ENCODE data around the gene CACNA1D. TPM values are rescaled to one million over a fixed set of nuclear protein-coding genes. Genes with fewer than 3 reads are reported as not detected.
"Not testable (repeated sequence)": the region's sequence is repeated elsewhere in the genome, so short reads cannot be mapped to it uniquely, and the experiment has no call there.

Gene CACNA1D
- total and polyA plus RNA-seq, 2 experiments from 2014 or later, result 41.0 to 159 TPM

DNA sequence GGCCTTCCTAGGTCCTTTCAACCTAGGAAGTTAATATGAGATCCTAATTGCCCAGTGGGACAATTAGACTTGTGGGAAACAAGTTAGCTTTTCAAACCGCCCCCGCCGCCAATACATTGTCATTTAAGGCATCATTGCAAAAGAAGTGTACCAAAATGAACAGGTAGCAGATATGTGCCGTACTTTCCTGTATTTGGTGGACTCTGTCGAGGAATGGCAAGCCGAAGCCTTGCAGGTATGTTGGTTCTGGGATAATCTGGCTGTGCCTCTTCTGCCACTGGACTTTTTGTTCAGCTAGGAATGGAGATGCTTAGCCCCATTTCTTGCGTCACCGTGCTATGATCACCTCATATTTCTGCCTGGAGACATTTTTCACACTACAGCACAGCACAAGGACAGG, 157.5 kb downstream of the CACNA1D start:
- H3K4me3 ChIP-seq, result no peak overlapping the region
- TF ChIP-seq, protein P1, sequence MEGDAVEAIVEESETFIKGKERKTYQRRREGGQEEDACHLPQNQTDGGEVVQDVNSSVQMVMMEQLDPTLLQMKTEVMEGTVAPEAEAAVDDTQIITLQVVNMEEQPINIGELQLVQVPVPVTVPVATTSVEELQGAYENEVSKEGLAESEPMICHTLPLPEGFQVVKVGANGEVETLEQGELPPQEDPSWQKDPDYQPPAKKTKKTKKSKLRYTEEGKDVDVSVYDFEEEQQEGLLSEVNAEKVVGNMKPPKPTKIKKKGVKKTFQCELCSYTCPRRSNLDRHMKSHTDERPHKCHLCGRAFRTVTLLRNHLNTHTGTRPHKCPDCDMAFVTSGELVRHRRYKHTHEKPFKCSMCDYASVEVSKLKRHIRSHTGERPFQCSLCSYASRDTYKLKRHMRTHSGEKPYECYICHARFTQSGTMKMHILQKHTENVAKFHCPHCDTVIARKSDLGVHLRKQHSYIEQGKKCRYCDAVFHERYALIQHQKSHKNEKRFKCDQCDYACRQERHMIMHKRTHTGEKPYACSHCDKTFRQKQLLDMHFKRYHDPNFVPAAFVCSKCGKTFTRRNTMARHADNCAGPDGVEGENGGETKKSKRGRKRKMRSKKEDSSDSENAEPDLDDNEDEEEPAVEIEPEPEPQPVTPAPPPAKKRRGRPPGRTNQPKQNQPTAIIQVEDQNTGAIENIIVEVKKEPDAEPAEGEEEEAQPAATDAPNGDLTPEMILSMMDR (IDR thresholded peaks at IDR 0.05; ENCODE audit: low read depth, low read length), result no peak
- no peak for DNase-seq (ENCODE audit: low read depth in 1 of 2, low spot score in 1 of 2)
- H3K27ac ChIP-seq, result no peak overlapping the region
- H3K4me1 ChIP-seq (ENCODE audit: low read depth), result peaks cover 26% of the 10 kb centered on the region
- H3K36me3 ChIP-seq, result no peaks in the 10 kb centered on the region
- H3K27me3 ChIP-seq, result no peaks in the 10 kb centered on the region
- no peaks in the 10 kb centered on the region for H3K9me3 ChIP-seq (ENCODE audit: low read depth)

GRCh38 chr3:53657651-53658050, 163.2 kb downstream of the CACNA1D start:
- Histone ChIP-seq H3K4me1 (ENCODE audit: low read depth) (peaks cover 20% of the 10 kb centered on the region), H3K27me3 (no peaks in the 10 kb centered on the region), H3K4me3 (no peak overlapping the region), H3K27ac (peak overlapping the region; percentile 68), H3K36me3 (no peaks in the 10 kb centered on the region), H3K9me3 (ENCODE audit: low read depth) (no peaks in the 10 kb centered on the region)
- DNase-seq (ENCODE audit: low read depth in 1 of 2, low spot score in 1 of 2), result no peak
- TF ChIP-seq, protein P1 (IDR thresholded peaks at IDR 0.05; ENCODE audit: low read depth, low read length), result no peak

DNA sequence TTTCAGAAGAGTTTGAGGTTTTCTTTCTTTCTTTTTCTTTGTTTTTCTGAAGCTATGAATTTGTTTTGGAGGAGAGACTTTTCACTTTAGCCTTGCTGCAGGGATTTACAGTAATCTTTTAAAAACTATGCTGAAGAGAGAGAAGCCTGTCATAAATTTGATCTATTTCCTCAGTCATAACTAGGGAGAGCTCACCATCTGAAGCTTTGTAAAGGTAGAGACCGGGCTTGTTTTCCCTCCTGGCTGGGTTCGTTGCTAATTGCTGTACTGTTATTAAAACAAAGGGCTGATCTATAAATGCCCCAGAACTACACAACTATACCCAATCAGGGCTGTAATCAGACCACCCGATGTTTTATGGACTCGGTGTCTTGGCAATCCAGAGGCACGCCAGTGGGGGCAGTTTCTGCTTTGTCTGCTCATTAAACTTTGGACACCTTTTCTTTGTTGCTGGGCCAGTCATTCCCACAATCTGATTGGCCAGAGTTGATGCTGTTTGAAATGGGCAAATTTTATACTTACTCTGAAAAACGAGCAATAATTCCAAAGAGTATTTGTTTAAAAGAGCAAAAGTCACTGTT, 164.3 kb downstream of the CACNA1D start:
- Histone ChIP-seq H3K27ac (peak overlapping the region; percentile 68), H3K4me3 (no peak overlapping the region), H3K36me3 (no peaks in the 10 kb centered on the region), H3K27me3 (no peaks in the 10 kb centered on the region), H3K9me3 (ENCODE audit: low read depth) (no peaks in the 10 kb centered on the region), H3K4me1 (ENCODE audit: low read depth) (peaks cover 20% of the 10 kb centered on the region)
- no peak for DNase-seq (ENCODE audit: low read depth in 1 of 2, low spot score in 1 of 2)
- TF ChIP-seq, protein P1 (IDR thresholded peaks at IDR 0.05; ENCODE audit: low read depth, low read length), result no peak

DNA sequence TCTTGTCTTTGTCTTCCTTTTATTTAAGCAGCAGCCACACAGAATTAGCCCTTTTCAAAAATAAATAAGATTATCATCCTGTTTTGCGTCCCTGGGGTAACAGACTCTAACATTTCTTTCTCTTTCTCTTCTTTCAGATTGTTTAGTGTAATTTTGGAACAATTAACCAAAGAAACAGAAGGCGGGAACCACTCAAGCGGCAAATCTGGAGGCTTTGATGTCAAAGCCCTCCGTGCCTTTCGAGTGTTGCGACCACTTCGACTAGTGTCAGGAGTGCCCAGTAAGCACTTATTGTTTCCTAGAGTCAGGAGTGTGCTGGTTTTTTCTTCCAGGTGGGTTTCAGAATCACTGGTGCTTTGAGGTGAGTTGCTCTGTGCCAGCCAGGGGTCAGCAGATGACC, 165.6 kb downstream of the CACNA1D start:
- Histone ChIP-seq H3K36me3 (no peaks in the 10 kb centered on the region), H3K27me3 (no peaks in the 10 kb centered on the region), H3K9me3 (ENCODE audit: low read depth) (no peaks in the 10 kb centered on the region), H3K4me3 (no peak overlapping the region), H3K4me1 (ENCODE audit: low read depth) (peaks cover 20% of the 10 kb centered on the region), H3K27ac (peak overlapping the region; percentile 60)
- TF ChIP-seq, protein P1 (IDR thresholded peaks at IDR 0.05; ENCODE audit: low read depth, low read length), result no peak
- DNase-seq (ENCODE audit: low read depth in 1 of 2, low spot score in 1 of 2), result no peak

- H3K27ac ChIP-seq, result peak overlapping the region; percentile 79
- TF ChIP-seq, protein P1 (IDR thresholded peaks at IDR 0.05; ENCODE audit: low read depth, low read length), result no peak
- no peaks in the 10 kb centered on the region for H3K9me3 ChIP-seq (ENCODE audit: low read depth)
- no peaks in the 10 kb centered on the region for H3K27me3 ChIP-seq
- no peaks in the 10 kb centered on the region for H3K36me3 ChIP-seq
- no peak overlapping the region for H3K4me3 ChIP-seq
- H3K4me1 ChIP-seq (ENCODE audit: low read depth), result peaks cover 20% of the 10 kb centered on the region
- no peak for DNase-seq (ENCODE audit: low read depth in 1 of 2, low spot score in 1 of 2)
Measured at GRCh38 chr3:53661480-53661879, 167.1 kb downstream of the CACNA1D start.

DNA sequence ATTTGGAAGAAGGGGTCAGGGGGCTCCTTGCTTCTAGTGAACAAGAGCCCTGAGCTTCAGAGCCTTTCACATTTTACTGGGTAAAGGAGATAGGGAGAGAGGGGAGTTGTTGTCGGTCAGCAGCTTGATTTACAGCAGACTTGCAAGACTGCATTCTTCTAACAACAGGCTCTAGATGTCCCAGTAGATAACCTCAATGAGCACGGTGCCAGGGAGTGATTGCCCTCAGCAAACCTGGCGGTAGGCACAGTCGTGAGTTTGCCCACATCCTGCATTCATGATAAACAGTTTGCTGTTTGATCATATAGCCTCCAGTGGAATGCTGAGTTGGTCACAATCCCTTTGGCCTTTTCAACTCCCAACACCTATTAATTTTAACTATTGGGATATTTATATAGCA, 170.4 kb downstream of the CACNA1D start:
- not testable (repeated sequence) for H3K27me3 ChIP-seq; DNase-seq (ENCODE audit: low read depth in 1 of 2, low spot score in 1 of 2); H3K36me3 ChIP-seq; H3K4me3 ChIP-seq; H3K27ac ChIP-seq; H3K9me3 ChIP-seq (ENCODE audit: low read depth)
- H3K4me1 ChIP-seq (ENCODE audit: low read depth), result peaks cover 18% of the 10 kb centered on the region
